ENCODE measurements around the gene PRC1.
A peak's percentile ranks its signal among the peaks of the same experiment; 100 is the strongest.
"Not testable (repeated sequence)": the region's sequence is repeated elsewhere in the genome, so short reads cannot be mapped to it uniquely, and the experiment has no call there.

PRC1 gene, protein sequence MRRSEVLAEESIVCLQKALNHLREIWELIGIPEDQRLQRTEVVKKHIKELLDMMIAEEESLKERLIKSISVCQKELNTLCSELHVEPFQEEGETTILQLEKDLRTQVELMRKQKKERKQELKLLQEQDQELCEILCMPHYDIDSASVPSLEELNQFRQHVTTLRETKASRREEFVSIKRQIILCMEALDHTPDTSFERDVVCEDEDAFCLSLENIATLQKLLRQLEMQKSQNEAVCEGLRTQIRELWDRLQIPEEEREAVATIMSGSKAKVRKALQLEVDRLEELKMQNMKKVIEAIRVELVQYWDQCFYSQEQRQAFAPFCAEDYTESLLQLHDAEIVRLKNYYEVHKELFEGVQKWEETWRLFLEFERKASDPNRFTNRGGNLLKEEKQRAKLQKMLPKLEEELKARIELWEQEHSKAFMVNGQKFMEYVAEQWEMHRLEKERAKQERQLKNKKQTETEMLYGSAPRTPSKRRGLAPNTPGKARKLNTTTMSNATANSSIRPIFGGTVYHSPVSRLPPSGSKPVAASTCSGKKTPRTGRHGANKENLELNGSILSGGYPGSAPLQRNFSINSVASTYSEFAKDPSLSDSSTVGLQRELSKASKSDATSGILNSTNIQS

GRCh38 chr15:90994417-90995311 lies at the start of gene PRC1:
TSS of gene PRC1 (minus strand) at chr15:90994535. CDS start at chr15:90994417, 118 bp downstream.
- intact Hi-C loops (cut with DNase I), result loop anchor here (5.0 kb wide), 1 partner anchor 42 kb away; the partner anchor contains the start of gene RCCD1
- DNase-seq, result peak; percentile 94 to 100 (median 98)

- intact Hi-C loops (cut with DNase I), result no loop called here
- no peak for DNase-seq
Observed at GRCh38 chr15:91043202-91043874, 49.0 kb upstream of the PRC1 start.

DNA sequence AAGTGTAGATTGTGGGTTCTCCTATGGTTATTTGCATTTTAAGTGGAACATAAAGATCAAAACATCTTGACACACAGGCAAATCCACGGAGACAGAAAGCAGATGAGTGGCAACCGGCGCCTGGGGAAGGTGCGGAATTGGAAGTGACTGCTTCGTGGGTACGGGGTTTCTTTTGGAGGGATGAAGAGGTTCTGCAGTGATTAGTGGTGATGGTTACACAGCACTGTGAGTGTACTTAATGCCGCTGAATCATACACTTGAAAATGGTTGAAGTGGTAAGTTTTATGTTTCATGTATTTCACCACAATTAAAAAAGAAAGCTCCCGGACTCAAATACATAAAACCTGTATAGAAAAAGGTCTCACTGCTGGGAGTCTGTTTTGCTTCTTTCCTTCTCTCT lies 46.5 kb upstream of the PRC1 start:
- intact Hi-C loops (cut with DNase I), result no loop called here
- no peak for DNase-seq

DNA sequence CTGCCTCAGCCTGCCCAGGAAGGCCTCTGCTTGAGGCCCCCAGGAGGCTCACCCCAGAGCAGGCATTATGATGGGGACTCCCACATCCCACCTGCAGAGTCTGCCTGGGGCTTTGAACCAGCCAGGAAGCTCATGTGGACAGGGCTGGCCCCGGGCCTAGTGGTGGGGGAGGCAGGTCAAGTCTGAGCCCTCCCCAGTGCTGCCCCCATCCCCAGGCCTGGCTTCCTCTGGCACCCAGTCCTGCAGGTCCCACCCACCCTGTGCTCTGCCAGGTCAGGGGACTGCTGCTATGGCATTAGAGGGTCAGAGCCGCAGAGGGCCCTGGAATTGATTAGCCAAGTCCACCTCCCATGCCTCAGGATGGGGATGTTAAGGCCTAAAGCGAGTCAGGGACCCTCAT lies 45.7 kb upstream of the PRC1 start:
- no peak for DNase-seq
- intact Hi-C loops (cut with DNase I), result no loop called here

GRCh38 chr15:91032919-91033803 lies 38.8 kb upstream of the PRC1 start:
- peak in 5 of 10 donors; percentile 14 to 86 (median 26) for DNase-seq
- intact Hi-C loops (cut with DNase I), result no loop called here

DNA sequence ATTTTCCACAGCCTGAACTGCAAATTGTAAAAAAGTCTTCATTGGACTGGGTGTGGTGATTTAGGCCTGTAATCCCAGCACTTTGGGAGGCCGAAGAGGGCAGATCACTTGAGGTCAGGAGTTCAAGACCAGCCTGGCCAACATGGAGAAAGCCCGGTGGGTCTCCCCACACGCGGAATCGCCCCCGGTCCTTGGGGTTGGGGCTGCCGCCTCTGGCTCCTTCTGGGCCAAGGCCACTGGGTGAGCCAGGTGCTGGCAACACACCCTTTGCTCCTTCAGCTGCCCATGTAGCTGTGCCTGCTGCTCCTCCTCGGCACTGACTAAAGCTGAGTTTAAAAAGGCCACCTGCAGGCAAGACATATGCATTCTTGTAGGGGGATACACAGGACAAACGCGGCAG lies 37.5 kb upstream of the PRC1 start:
- intact Hi-C loops (cut with DNase I), result no loop called here

DNA sequence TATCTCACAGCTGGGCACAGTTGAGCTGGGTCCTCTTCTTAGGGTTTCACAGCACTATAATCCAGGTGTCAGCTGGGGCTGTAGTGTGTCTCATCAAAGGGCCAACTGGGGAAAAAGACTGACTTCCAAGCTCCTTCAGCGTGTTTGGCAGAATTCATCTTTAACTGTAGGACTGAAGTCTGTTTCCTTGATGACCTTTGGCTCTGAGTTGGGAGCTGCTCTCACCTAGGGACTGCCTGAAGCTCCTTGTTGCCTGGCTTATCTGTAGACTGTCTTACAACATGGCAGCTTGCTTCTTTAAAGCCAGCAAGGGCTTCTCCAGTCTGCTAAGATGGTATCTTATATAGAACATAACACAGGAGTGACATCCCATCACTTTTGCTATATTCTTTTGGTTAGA lies 33.3 kb upstream of the PRC1 start:
- no peak for DNase-seq
- intact Hi-C loops (cut with DNase I), result no loop called here

More for the DNA sequence above, 37.5 kb upstream of the PRC1 start:
- DNase-seq, result peak in 1 of 10 donors; percentile 48

- intact Hi-C loops (cut with DNase I), result no loop called here
- DNase-seq, result no peak
Observed at GRCh38 chr15:91023720-91024119, 29.4 kb upstream of the PRC1 start.

DNA sequence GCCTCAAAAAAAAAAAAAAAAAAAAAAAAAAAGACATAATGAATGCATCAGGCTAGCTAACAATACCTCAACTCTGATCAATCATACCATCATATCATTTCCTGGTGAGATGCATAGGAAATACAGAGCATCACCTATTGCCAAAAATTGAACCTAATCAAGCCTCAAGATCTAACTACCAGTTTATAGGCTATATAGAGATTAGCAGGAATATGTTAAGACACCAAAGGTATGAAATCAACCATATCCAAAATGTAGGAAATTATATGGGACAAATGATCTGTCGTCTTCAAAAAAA lies 28.4 kb upstream of the PRC1 start:
- no peak for DNase-seq
- intact Hi-C loops (cut with DNase I), result no loop called here

DNA sequence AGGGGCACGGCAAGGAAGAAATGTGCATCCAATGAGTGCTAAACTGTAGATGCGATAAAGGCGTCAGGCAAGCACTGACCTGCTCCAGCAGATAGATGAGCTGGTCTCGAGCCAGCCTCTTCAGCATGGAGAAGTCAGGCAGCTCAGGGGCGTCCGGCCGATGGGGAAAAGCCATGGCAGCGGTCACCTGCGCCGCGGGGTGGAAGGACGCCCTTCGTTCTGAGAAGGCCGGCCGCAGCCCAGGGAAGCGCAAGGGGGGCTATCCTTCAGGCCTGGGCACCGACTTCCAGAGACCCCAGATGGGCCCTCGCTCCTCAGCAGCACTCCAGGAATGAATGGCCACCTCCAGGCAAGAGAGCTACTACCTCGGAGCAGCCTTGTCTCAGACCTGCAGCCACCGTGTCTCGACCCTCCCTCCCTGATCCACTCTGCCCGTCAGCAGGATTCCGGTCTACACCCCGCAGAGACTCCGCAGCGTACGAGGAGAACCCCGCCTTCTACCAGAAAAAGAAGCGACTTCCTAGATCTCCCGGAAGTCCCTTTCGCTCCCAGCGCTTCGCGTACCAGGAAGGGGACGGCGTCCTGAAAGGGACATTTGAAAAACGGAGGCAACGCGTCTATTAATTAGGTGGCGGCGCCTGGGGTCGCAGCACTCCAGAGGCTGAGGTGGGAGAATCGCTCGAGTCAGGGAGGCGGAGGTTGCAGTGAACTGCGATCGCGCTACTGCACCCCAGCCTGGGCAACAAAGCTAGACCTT lies 27.9 kb upstream of the PRC1 start, which contains the start of gene VPS33B:
TSS of gene VPS33B (minus strand) at position 520 of the 757 bp plus-strand sequence. CDS start at position 175, 345 bp downstream.
- intact Hi-C loops (cut with DNase I), result no loop called here
- peak; percentile 76 to 98 (median 87) for DNase-seq

GRCh38 chr15:91021516-91022074 lies 27.3 kb upstream of the PRC1 start:
- intact Hi-C loops (cut with DNase I), result no loop called here
- no peak for DNase-seq

- DNase-seq, result no peak
- intact Hi-C loops (cut with DNase I), result no loop called here
Observed at GRCh38 chr15:91018158-91018557, 23.8 kb upstream of the PRC1 start.

- DNase-seq, result no peak
- intact Hi-C loops (cut with DNase I), result no loop called here
Observed at GRCh38 chr15:91017716-91018115, 23.4 kb upstream of the PRC1 start.

- DNase-seq; intact Hi-C loops (cut with DNase I): not testable (repeated sequence)
Observed at GRCh38 chr15:91013701-91014100, 19.4 kb upstream of the PRC1 start.

DNA sequence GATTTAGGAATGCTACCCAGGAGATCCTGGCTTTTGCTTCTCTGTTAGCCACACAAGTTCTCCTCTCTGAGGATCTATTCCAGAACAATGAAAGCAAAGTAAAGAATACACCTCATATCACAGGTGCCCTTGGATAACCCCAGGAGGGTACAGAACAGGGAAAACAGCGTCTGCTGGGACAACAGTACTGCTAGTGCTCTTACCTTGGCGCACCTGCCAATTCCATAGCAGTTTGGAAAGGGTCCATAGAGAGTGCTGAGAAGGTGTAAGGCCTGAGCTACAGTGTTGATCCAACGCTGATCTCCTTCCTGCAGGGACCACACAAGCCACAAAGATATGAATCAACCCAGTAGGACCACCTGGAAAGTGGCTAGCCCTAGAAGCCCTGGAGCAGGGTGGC lies 12.9 kb upstream of the PRC1 start:
- DNase-seq, result no peak
- intact Hi-C loops (cut with DNase I), result no loop called here

- no peak for DNase-seq
- intact Hi-C loops (cut with DNase I), result no loop called here
Observed at GRCh38 chr15:91001209-91001608, 6.9 kb upstream of the PRC1 start.

DNA sequence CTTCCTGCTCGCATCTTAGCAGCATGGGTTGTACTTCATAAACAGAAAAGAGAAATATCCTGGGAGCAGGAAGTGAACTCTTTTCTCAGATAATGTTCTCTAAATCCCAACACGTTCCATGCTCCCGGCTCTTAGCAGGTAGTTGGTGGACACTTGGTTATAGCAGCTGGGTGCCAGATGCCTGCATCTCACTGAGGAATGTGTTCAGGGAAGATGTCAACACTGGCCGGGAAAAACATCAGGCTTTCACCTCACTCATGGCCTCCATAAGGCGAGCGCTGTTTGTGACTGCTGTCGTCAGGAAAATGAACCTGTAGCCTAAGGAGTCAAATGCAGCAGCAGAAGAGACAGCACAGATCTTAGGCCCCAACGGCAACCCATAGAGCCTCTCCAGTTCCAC lies 4.4 kb upstream of the PRC1 start:
- intact Hi-C loops (cut with DNase I), result no loop called here
- DNase-seq, result peak in 1 of 10 donors; percentile 54

DNA sequence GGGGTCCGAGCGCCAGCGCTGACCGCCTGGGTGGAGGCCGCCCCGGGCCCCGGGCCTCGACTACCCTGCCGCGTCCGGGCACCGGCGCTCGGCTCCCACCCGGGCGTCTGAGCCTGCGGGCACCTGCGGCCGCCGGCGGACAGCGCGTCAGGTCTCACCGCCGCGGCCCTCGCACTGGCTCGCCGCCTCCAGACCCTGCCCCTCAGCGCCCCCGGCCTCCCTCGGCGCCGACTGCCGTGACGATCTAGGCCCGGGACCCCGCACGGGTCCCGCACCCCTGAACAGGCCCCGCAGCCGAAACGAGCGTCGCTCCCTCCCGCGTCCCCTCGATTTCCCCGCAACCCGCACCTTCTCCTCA lies 297 bp downstream of the PRC1 start:
- intact Hi-C loops (cut with DNase I), result loop anchor here (5.0 kb wide), 1 partner anchor 42 kb away; the partner anchor contains the start of gene RCCD1
- peak in 2 of 10 donors; percentile 70 to 83 for DNase-seq
